DND-41 (cell line): ENCODE results near the gene MDH1B.

Experiments used
- EZH2 ChIP-seq: IDR thresholded peaks from 3 replicates; pipeline ENCODE4 v1.6.1; 2012; ENCODE audit warnings: borderline replicate concordance, low read depth, mild to moderate bottlenecking, moderate library complexity, low read length, inconsistent platforms; ENCODE audit not compliant: severe bottlenecking
- TF ChIP-seq, protein P1 (sequence below): IDR thresholded peaks from 2 replicates; pipeline ENCODE4 v1.5.1; 2012; ENCODE audit warnings: borderline replicate concordance, low read length, moderate library complexity, mild to moderate bottlenecking; ENCODE audit not compliant: poor library complexity, severe bottlenecking; ENCODE audit errors: extremely low read depth

DNA sequence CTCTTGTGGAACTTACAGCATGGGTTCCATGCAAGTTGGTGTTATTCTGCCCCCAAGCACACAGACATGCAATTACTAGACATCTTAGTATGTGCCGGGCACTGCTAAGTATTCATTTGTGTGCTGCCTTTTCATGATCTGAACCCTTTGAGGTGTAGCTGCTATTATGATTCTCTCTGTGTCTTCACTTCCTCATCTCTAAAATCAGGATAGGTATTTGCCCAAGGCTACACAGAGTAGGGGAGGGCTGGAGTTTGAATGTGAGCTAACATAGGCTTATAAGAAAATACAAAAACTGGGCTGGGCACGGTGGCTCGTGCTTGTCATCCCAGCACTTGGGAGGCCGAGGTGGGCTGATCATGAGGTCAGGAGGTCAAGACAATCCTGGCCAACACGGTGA, 27.5 kb upstream of the MDH1B start:
- TF ChIP-seq, protein P1, sequence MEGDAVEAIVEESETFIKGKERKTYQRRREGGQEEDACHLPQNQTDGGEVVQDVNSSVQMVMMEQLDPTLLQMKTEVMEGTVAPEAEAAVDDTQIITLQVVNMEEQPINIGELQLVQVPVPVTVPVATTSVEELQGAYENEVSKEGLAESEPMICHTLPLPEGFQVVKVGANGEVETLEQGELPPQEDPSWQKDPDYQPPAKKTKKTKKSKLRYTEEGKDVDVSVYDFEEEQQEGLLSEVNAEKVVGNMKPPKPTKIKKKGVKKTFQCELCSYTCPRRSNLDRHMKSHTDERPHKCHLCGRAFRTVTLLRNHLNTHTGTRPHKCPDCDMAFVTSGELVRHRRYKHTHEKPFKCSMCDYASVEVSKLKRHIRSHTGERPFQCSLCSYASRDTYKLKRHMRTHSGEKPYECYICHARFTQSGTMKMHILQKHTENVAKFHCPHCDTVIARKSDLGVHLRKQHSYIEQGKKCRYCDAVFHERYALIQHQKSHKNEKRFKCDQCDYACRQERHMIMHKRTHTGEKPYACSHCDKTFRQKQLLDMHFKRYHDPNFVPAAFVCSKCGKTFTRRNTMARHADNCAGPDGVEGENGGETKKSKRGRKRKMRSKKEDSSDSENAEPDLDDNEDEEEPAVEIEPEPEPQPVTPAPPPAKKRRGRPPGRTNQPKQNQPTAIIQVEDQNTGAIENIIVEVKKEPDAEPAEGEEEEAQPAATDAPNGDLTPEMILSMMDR = no peak
- TF ChIP-seq EZH2 = no peak
